GM12892 (cell line): ENCODE measurements around the gene SLC25A36.

Experiments used
- POLR2A ChIP-seq: IDR thresholded peaks from 2 replicates; pipeline ENCODE4 v1.6.1; 2011; ENCODE audit warnings: low read depth, low read length, control low read depth
- POLR2AphosphoS5 ChIP-seq: IDR thresholded peaks from 2 replicates; pipeline ENCODE4 v1.6.1; 2011; ENCODE audit warnings: low read depth, low read length, control low read depth
- TAF1 ChIP-seq: IDR thresholded peaks from 2 replicates; pipeline ENCODE4 v1.6.1; 2011; ENCODE audit warnings: low read depth, mild to moderate bottlenecking, control low read depth, low read length, borderline replicate concordance

DNA sequence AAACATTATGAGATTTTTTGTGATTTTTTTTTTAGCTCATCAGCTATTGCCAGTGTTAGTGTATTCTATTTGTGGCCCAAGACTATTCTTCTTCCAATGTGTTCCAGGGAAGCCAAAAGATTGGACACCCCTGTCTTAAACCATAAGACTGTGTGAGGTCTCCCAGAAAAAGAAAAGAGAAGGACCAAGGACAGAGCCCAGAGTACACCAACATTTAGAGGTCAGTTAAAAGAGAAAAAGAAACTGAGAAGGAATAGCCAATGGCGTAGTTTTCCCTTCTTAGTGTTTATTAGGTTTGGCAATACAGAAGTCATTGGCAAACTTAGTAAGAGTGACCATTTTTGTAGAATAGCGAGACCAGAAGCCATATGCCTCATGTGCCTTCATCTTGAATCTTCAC lies 36.1 kb upstream of the SLC25A36 start:
- TF ChIP-seq POLR2A (no peak), TAF1 (no peak), POLR2AphosphoS5 (no peak)
